HepG2 (cell line): ENCODE measurements around the gene VKORC1. TPM values are rescaled to one million over a fixed set of nuclear protein-coding genes. Genes with fewer than 3 reads are reported as not detected.
A peak's percentile ranks its signal among the peaks of the same experiment; 100 is the strongest.

Source experiments
- DNMT1 ChIP-seq: sonication (generic); formaldehyde crosslinking; IDR thresholded peaks from 2 replicates; pipeline ENCODE4 v1.5.1; 2020; ENCODE audit warnings: mild to moderate bottlenecking, missing genetic modification reagents
- DPF2 ChIP-seq: sonication (generic); formaldehyde crosslinking; IDR thresholded peaks from 2 replicates; pipeline ENCODE4 v1.4.0; 2020; ENCODE audit warnings: mild to moderate bottlenecking, low read depth, missing genetic modification reagents, borderline replicate concordance
- ERF ChIP-seq: IDR thresholded peaks from 2 replicates; pipeline ENCODE4 v1.6.1; 2018; ENCODE audit warnings: missing biosample characterization, missing genetic modification reagents
- FOXO1 ChIP-seq: sonication (generic); formaldehyde crosslinking; IDR thresholded peaks from 2 replicates; pipeline ENCODE4 v1.4.0; 2020; ENCODE audit warnings: missing genetic modification reagents
- GATA4 ChIP-seq: sonication (generic); IDR thresholded peaks from 2 replicates; pipeline ENCODE4 v1.6.1; 2016; ENCODE audit warnings: antibody characterized with exemption, low read depth, borderline replicate concordance
- HCFC1 ChIP-seq: fragments of 150-350 bp; IDR thresholded peaks from 2 replicates; pipeline ENCODE4 v1.6.1; 2014; ENCODE audit warnings: low read depth, low read length
- NR2F6 ChIP-seq, 2 experiments: IDR thresholded peaks; 2 replicates each; pipeline ENCODE4 v1.6.1; 2016; ENCODE audit warnings: antibody characterized with exemption in 1 of 2, mild to moderate bottlenecking in 1 of 2
- PATZ1 ChIP-seq: sonication (generic); formaldehyde crosslinking; IDR thresholded peaks from 2 replicates; pipeline ENCODE4 v1.4.0; 2020; ENCODE audit warnings: missing genetic modification reagents
- PHF5A ChIP-seq: IDR thresholded peaks from one replicate; pipeline ENCODE4 v1.6.1; 2018; ENCODE audit warnings: low read depth, missing genetic modification reagents; ENCODE audit not compliant: unreplicated experiment
- PLSCR1 ChIP-seq: sonication (generic); formaldehyde crosslinking; IDR thresholded peaks from 2 replicates; pipeline ENCODE4 v1.5.0; 2020; ENCODE audit warnings: missing genetic modification reagents, mild to moderate bottlenecking, borderline replicate concordance
- TAF1 ChIP-seq: sonication (generic); formaldehyde crosslinking; IDR thresholded peaks from 2 replicates; pipeline ENCODE4 v1.4.0; 2020; ENCODE audit warnings: missing genetic modification reagents
- ZBTB38 ChIP-seq: sonication (generic); formaldehyde crosslinking; IDR thresholded peaks from 2 replicates; pipeline ENCODE4 v1.5.1; 2020; ENCODE audit warnings: mild to moderate bottlenecking, missing genetic modification reagents
- ZNF143 ChIP-seq: sonication (generic); formaldehyde crosslinking; IDR thresholded peaks from 2 replicates; pipeline ENCODE4 v1.4.0; 2020; ENCODE audit warnings: missing genetic modification reagents
- ZNF256 ChIP-seq: sonication (generic); formaldehyde crosslinking; conservative IDR thresholded peaks from 2 replicates; pipeline ENCODE4 v1.4.0; 2020; ENCODE audit warnings: missing genetic modification reagents
- ZNF33B ChIP-seq: sonication (generic); formaldehyde crosslinking; IDR thresholded peaks from 2 replicates; pipeline ENCODE4 v1.5.1; 2020; ENCODE audit warnings: mild to moderate bottlenecking, missing genetic modification reagents
- ZNF546 ChIP-seq: sonication (generic); formaldehyde crosslinking; conservative IDR thresholded peaks from 2 replicates; pipeline ENCODE4 v1.8.1; 2023; ENCODE audit warnings: mild to moderate bottlenecking, missing genetic modification reagents
- ZNF564 ChIP-seq: sonication (generic); formaldehyde crosslinking; IDR thresholded peaks from 2 replicates; pipeline ENCODE4 v1.8.1; 2023; ENCODE audit warnings: mild to moderate bottlenecking, missing genetic modification reagents
- ZNF768 ChIP-seq: sonication (generic); formaldehyde crosslinking; IDR thresholded peaks from 2 replicates; pipeline ENCODE4 v1.4.0; 2020; ENCODE audit warnings: missing genetic modification reagents
- ZNF891 ChIP-seq: sonication (generic); formaldehyde crosslinking; IDR thresholded peaks from 2 replicates; pipeline ENCODE4 v1.5.0; 2020; ENCODE audit warnings: mild to moderate bottlenecking, missing genetic modification reagents
- ZSCAN12 ChIP-seq: sonication (generic); formaldehyde crosslinking; IDR thresholded peaks from 2 replicates; pipeline ENCODE4 v1.9.0; 2021; ENCODE audit warnings: mild to moderate bottlenecking, missing genetic modification reagents
- polyA plus RNA-seq, 8 experiments: library from polyadenylated mRNA; depleted of rRNA in 3 of 8; stranded (reverse) in 7 of 8; unstranded in 1 of 8; fragments of >200 nt; fragmentation: Illumina TruSeq in 4 of 8; extraction: Trizol in 4 of 8; gene quantifications; 2 replicates each; pipeline versions ENCODE4 v1.2.1 to v1.2.3, GENCODE V29; 2011 to 2016; ENCODE audit warnings: low read depth in 4 of 8, missing spikeins in 1 of 8, mixed read lengths in 1 of 8; ENCODE audit not compliant: insufficient read depth in 1 of 8
- total RNA-seq, 5 experiments: library from RNA; depleted of rRNA; stranded (reverse); fragments of >200 nt; fragmentation: Illumina TruSeq; extraction: Trizol; gene quantifications; 2 replicates each; pipeline ENCODE4 v1.2.3, GENCODE V29; 2016; ENCODE audit warnings: low read depth in 1 of 5
- TF ChIP-seq, protein P1 (sequence below): sonication (generic); formaldehyde crosslinking; IDR thresholded peaks from 2 replicates; pipeline ENCODE4 v1.5.1; 2020; ENCODE audit warnings: mild to moderate bottlenecking, missing genetic modification reagents
- TF ChIP-seq, protein P2 (sequence below): sonication (generic); formaldehyde crosslinking; IDR thresholded peaks from 2 replicates; pipeline ENCODE4 v1.4.0; 2020; ENCODE audit warnings: mild to moderate bottlenecking, missing genetic modification reagents

The VKORC1 gene
- total and polyA plus RNA-seq, 2 of the 13 experiments (the other 11 are each of a cell fraction or from before 2014, with no cell fraction given): 141 to 615 TPM

DNA sequence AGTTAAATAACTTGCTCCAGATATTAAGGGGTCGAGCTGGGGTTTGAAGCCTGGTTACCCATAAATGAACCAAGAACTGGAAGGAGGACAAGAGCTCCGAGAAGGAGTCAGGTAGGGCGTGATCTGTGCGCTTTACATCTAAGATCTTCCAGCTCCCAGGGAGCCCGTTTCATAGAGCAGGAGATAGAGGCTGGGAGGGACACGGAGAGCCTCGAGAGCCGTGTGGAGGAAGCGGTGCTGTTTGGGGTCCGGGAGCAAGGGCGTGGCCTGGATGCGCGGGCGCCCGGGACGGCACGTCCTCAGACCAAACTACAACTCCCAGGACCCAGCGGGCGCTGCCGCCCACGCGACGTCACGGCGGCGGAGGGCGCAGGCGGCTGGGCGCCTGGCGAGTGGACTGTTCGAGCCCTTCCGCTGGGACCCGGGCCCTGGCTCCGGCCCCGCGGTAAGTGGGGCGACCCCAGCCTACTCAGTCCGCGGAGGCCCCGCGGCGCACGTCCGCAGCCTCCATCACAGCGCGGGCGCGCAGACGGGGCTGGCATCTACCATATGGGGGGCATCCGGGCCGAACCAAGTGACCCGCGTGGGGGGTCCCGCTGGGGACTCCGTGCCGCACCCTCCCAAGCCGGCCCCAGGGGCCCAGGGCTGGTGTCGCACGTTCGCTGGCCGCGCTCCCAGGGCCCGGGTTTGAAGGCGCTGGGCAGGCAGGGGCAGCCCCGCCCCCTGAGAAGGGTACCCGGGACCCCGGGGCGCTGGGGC is 13.6 kb upstream of the VKORC1 start, which contains the start of gene BCKDK (continued):
- TF ChIP-seq PHF5A (CRISPR knock-in tag) (no peak), ERF (CRISPR knock-in tag) (peak; percentile 85), DNMT1 (CRISPR knock-in tag) (peak; percentile 59; the same call in 1 of the 2 replicates), NR2F6 (IDR thresholded peaks at IDR 0.05) (no peak), NR2F6 (CRISPR knock-in tag; IDR thresholded peaks at IDR 0.05) (peak; percentile 53; the same call in 1 of the 2 replicates), ZNF564 (CRISPR knock-in tag) (peak; percentile 18; the same call in 1 of the 2 replicates), PLSCR1 (CRISPR knock-in tag) (no peak), PATZ1 (CRISPR knock-in tag) (0 out of 2 replicates have a peak, but pooled peaks have one; percentile 5), ZBTB38 (CRISPR knock-in tag) (peak; percentile 59; the same call in 1 of the 2 replicates), HCFC1 (peak; percentile 91), ZNF256 (CRISPR knock-in tag) (no peak), ZNF33B (CRISPR knock-in tag) (no peak), ZNF546 (CRISPR knock-in tag) (no peak), ZNF891 (CRISPR knock-in tag) (peak; percentile 86), ZNF143 (CRISPR knock-in tag) (peak; percentile 99), ZNF768 (CRISPR knock-in tag) (peak; percentile 72; the same call in 1 of the 2 replicates), DPF2 (CRISPR knock-in tag) (0 out of 2 replicates have a peak, but pooled peaks have one; percentile 30), ZSCAN12 (no peak; the same call in 1 of the 2 replicates), GATA4 (0 out of 2 replicates have a peak, but pooled peaks have one; percentile 41), TAF1 (CRISPR knock-in tag) (peak; percentile 71), FOXO1 (CRISPR knock-in tag) (peak; percentile 68)
- TF ChIP-seq, protein P1, sequence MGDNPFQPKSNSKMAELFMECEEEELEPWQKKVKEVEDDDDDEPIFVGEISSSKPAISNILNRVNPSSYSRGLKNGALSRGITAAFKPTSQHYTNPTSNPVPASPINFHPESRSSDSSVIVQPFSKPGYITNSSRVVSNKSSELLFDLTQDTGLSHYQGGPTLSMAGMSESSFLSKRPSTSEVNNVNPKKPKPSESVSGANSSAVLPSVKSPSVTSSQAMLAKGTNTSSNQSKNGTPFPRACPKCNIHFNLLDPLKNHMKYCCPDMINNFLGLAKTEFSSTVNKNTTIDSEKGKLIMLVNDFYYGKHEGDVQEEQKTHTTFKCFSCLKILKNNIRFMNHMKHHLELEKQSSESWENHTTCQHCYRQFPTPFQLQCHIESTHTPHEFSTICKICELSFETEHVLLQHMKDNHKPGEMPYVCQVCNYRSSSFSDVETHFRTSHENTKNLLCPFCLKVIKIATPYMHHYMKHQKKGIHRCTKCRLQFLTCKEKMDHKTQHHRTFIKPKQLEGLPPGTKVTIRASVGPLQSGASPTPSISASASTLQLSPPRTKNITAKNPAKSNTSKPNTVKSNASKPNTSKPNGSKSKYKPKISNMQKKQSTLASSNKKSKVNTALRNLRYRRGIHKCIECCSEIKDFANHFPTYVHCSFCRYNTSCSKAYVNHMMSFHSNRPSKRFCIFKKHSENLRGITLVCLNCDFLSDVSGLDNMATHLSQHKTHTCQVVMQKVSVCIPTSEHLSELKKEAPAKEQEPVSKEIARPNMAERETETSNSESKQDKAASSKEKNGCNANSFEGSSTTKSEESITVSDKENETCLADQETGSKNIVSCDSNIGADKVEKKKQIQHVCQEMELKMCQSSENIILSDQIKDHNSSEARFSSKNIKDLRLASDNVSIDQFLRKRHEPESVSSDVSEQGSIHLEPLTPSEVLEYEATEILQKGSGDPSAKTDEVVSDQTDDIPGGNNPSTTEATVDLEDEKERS (CRISPR knock-in tag): no peak
- TF ChIP-seq, protein P2, sequence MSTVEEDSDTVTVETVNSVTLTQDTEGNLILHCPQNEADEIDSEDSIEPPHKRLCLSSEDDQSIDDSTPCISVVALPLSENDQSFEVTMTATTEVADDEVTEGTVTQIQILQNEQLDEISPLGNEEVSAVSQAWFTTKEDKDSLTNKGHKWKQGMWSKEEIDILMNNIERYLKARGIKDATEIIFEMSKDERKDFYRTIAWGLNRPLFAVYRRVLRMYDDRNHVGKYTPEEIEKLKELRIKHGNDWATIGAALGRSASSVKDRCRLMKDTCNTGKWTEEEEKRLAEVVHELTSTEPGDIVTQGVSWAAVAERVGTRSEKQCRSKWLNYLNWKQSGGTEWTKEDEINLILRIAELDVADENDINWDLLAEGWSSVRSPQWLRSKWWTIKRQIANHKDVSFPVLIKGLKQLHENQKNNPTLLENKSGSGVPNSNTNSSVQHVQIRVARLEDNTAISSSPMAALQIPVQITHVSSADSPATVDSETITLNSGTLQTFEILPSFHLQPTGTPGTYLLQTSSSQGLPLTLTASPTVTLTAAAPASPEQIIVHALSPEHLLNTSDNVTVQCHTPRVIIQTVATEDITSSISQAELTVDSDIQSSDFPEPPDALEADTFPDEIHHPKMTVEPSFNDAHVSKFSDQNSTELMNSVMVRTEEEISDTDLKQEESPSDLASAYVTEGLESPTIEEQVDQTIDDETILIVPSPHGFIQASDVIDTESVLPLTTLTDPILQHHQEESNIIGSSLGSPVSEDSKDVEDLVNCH (CRISPR knock-in tag): no peak
